ENCODE results near the gene MLPH. TPM values are rescaled to one million over a fixed set of nuclear protein-coding genes. Genes with fewer than 3 reads are reported as not detected.

Gene MLPH
- total and polyA plus RNA-seq, 2 of the 13 experiments (the other 11 are each of a cell fraction or from before 2014, with no cell fraction given) = 0.12 TPM; not detected in 1

DNA sequence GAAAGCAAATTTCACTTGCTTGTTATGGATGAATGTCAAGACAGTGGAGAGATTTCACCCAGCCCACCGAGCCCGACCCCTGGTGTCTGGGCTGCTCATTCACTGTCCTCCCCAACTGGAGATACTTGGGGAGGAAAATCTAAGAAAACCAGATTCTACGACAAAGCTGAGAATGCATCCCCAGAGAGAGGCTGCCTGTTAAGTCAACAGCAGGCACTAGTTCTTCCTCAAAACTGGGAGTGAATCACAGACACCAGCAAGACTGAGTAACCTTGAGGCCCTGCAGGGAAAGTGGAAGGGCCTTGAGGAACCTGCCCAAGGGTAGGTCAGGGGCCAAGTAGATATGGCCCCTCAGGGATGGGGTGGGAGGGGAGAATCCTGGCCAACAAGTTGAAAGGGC lies 34.2 kb upstream of the MLPH start:
- H4K20me1 ChIP-seq (ENCODE audit: insufficient read depth, low read length) = peaks cover 2% of the 10 kb centered on the region; the same call in 1 of the 2 replicates
- no peaks in the 10 kb centered on the region for H3K9me3 ChIP-seq (ENCODE audit: low read length)
- no peak overlapping the region for H3K9ac ChIP-seq (ENCODE audit: insufficient read depth, low read depth, low read length)
- ChIA-PET POLR2A (no interaction called here), CTCF (ENCODE audit: low intra/inter-chr PET ratio, low total read pairs) (no interaction called here)
- H2AFZ ChIP-seq (ENCODE audit: low read length) = no peak overlapping the region
- no peak for FAIRE-seq
- H3K4me2 ChIP-seq (ENCODE audit: low read depth, low read length) = no peak overlapping the region
- peaks cover 6% of the 10 kb centered on the region; the same call in 1 of the 2 replicates for H3K4me1 ChIP-seq (ENCODE audit: insufficient read depth, low read length)
- H3K36me3 ChIP-seq (replicated peaks in 1 of 2; ENCODE audit: control insufficient read depth in 1 of 2, insufficient read depth in 2 of 2, low read length in 2 of 2) = no peaks in the 10 kb centered on the region
- DNase-seq (ENCODE audit: low spot score) = no peak
- in situ Hi-C loops (cut with HindIII; ENCODE audit: extremely low pct_ligation_motif_present, low pct_unique_long_range_greater_than_20kb) = no loop called here
- no peaks in the 10 kb centered on the region for H3K79me2 ChIP-seq (ENCODE audit: insufficient read depth, low read length)
- no peak overlapping the region for H3K4me3 ChIP-seq (replicated peaks in 1 of 3; ENCODE audit: insufficient read depth in 1 of 3, low read depth in 2 of 3, low read length in 3 of 3)
- no TSS peak for BruUV-seq (replicated peaks)
- intact Hi-C loops (cut with micrococcal nuclease; ENCODE audit: unreplicated experiment) = no loop called here
- WGBS (ENCODE audit: low lambda C conversion rate) = 29% methylated on average over 3 of the region's 3 CpGs
- H3K27ac ChIP-seq (ENCODE audit: extremely low read length, insufficient read depth, low read length) = no peak overlapping the region
- H3K27me3 ChIP-seq (ENCODE audit: control insufficient read depth in 1 of 2, insufficient read depth in 2 of 2, low read length in 2 of 2) = peaks cover 0 to 61% of the 10 kb centered on the region in 2 experiments; a peak in 4 of 5 replicates
- ATAC-seq = no peak
- TF ChIP-seq KDM4B (CRISPR knock-in tag; IDR thresholded peaks at IDR 0.05) (no peak), ZNF558 (CRISPR knock-in tag; IDR thresholded peaks at IDR 0.05; ENCODE audit: borderline replicate concordance) (no peak), ZNF225 (CRISPR knock-in tag; IDR thresholded peaks at IDR 0.05) (no peak), PHF8 (CRISPR knock-in tag; IDR thresholded peaks at IDR 0.05) (no peak), IKZF4 (CRISPR knock-in tag; IDR thresholded peaks at IDR 0.05; ENCODE audit: borderline replicate concordance, low read depth, not compliant biosample characterization) (no peak), POLR2A (IDR thresholded peaks at IDR 0.05; ENCODE audit: insufficient read depth in 1 of 2, low read depth in 2 of 2, low read length in 2 of 2) (no peak), KDM6A (CRISPR knock-in tag; IDR thresholded peaks at IDR 0.05; ENCODE audit: low read depth) (no peak)
- TF ChIP-seq, protein P1, sequence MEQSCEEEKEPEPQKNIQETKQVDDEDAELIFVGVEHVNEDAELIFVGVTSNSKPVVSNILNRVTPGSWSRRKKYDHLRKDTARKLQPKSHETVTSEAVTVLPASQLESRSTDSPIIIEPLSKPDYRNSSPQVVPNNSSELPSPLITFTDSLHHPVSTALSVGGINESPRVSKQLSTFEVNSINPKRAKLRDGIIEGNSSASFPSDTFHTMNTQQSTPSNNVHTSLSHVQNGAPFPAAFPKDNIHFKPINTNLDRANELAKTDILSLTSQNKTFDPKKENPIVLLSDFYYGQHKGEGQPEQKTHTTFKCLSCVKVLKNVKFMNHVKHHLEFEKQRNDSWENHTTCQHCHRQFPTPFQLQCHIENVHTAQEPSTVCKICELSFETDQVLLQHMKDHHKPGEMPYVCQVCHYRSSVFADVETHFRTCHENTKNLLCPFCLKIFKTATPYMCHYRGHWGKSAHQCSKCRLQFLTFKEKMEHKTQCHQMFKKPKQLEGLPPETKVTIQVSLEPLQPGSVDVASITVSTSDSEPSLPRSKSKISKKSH (CRISPR knock-in tag; IDR thresholded peaks at IDR 0.05; ENCODE audit: borderline replicate concordance) = no peak
- TF ChIP-seq, protein P2, sequence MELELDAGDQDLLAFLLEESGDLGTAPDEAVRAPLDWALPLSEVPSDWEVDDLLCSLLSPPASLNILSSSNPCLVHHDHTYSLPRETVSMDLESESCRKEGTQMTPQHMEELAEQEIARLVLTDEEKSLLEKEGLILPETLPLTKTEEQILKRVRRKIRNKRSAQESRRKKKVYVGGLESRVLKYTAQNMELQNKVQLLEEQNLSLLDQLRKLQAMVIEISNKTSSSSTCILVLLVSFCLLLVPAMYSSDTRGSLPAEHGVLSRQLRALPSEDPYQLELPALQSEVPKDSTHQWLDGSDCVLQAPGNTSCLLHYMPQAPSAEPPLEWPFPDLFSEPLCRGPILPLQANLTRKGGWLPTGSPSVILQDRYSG (CRISPR knock-in tag; IDR thresholded peaks at IDR 0.05) = no peak
- TF ChIP-seq, protein P3, sequence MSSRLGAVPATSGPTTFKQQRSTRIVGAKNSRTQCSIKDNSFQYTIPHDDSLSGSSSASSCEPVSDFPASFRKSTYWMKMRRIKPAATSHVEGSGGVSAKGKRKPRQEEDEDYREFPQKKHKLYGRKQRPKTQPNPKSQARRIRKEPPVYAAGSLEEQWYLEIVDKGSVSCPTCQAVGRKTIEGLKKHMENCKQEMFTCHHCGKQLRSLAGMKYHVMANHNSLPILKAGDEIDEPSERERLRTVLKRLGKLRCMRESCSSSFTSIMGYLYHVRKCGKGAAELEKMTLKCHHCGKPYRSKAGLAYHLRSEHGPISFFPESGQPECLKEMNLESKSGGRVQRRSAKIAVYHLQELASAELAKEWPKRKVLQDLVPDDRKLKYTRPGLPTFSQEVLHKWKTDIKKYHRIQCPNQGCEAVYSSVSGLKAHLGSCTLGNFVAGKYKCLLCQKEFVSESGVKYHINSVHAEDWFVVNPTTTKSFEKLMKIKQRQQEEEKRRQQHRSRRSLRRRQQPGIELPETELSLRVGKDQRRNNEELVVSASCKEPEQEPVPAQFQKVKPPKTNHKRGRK (CRISPR knock-in tag; IDR thresholded peaks at IDR 0.05) = no peak
- TF ChIP-seq, protein P4, sequence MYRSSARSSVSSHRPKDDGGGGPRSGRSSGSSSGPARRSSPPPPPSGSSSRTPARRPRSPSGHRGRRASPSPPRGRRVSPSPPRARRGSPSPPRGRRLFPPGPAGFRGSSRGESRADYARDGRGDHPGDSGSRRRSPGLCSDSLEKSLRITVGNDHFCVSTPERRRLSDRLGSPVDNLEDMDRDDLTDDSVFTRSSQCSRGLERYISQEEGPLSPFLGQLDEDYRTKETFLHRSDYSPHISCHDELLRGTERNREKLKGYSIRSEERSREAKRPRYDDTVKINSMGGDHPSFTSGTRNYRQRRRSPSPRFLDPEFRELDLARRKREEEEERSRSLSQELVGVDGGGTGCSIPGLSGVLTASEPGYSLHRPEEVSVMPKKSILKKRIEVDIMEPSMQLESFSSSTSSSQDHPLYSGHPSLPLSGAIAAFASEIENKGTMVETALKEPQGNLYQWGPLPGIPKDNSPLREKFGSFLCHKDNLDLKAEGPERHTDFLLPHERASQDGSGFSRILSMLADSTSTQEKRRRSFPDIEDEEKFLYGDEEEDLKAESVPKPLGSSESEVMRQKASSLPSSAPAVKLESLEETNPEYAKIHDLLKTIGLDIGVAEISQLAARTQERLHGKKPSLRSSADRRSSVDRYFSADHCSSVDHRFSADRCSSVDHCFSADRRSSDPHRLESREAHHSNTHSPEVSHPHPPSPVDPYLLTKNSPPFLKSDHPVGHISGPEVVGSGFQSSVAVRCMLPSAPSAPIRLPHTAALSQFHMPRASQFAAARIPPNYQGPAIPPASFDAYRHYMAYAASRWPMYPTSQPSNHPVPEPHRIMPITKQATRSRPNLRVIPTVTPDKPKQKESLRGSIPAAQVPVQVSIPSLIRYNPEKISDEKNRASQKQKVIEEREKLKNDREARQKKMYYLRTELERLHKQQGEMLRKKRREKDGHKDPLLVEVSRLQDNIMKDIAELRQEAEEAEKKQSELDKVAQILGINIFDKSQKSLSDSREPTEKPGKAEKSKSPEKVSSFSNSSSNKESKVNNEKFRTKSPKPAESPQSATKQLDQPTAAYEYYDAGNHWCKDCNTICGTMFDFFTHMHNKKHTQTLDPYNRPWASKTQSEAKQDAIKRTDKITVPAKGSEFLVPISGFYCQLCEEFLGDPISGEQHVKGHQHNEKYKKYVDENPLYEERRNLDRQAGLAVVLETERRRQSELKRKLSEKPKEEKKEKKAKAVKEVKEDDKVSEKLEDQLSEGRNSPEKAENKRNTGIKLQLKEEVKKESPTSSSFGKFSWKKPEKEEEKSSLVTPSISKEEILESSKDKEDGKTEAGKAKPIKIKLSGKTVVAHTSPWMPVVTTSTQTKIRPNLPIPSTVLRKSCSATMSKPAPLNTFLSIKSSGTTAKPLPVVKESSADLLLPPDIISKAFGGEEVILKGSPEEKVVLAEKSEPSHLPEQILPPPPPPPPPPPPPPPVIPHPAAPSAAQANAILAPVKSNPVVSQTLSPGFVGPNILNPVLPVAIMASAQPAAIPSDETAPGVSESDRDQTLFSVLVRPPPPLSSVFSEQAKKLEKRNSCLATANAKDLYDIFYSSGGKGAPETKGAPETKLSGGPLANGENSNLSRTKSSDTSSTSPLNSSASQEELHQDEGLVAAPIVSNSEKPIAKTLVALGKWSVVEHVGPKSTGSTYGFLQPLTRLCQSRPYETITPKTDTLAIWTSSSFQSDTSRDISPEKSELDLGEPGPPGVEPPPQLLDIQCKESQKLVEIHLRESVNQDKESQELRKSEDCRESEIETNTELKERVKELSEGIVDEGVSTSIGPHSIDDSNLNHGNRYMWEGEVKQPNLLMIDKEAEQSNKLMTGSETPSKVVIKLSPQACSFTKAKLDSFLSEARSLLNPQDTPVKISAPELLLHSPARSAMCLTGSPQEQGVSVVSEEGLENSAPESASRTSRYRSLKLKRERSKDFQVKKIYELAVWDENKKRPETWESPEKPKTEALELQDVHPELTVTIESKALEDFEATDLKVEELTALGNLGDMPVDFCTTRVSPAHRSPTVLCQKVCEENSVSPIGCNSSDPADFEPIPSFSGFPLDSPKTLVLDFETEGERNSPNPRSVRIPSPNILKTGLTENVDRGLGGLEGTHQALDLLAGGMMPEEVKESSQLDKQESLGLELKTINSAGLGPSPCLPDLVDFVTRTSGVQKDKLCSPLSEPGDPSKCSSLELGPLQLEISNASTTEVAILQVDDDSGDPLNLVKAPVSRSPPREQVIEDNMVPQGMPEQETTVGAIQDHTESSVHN (CRISPR knock-in tag; IDR thresholded peaks at IDR 0.05) = no peak
